Measurements from ENCODE around the gene CPVL. TPM values are rescaled to one million over a fixed set of nuclear protein-coding genes. Genes with fewer than 3 reads are reported as not detected.

The CPVL gene
- total RNA-seq, 1 experiment from 2014 or later, result 1.1 TPM

DNA sequence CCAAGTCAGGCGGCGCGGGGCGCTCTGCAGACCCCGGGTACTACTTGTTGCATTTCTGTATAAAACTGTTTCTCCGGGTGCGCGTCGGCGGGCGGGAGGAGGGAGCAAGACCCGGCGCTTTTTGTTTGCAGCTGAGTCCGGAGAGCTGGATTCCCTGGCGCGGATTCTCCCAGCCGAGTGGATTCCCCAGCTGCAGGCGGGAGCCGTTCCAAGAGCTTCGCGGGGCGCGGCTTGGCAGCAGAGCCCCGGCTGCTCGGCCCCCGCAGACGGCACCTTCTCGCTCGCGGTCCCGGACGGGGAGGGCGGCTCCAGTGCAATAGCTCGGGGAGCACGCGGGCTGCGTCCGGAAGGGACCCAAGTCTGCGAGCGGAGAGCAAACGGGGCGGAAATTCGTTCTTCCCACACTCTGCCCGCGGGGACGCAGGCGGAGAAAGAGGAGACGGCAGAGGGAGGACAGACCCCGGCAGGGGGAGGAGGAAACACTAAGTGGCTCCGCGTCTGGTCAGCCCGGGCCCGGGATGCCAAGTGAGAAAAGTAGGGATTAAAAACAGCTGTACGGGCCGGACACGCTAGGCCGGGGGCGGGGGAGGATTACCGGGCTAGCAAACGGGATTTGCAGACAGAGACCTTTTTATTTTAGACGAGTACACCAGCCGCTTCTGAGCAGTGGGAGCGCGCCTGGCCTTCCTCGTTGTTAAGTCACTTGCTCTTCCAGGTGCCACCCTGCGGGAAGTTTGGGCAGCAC, 187.9 kb downstream of the CPVL start, which contains the start of gene TRIL:
Gene TRIL, minus strand, starts transcription at position 96 of the 745 bp plus-strand sequence. CDS start 284 bp downstream, outside the sequence.
- no TSS peak for BruUV-seq (replicated peaks)
- no peak within 1 kb of the TSS for H3K27ac ChIP-seq (ENCODE audit: low read length)
- intact Hi-C loops (cut with micrococcal nuclease; ENCODE audit: unreplicated experiment) (no loop called here), in situ Hi-C loops (cut with HindIII; ENCODE audit: low pct_unique_long_range_greater_than_20kb, low sequenced_read_pairs) (no loop called here)
- CTCF ChIA-PET, result interaction anchor here (0.6 to 1.5 kb wide), 2 partner anchors 24 to 32 kb away, joined by 4 read pairs; no protein-coding TSS in a partner anchor
- H3K27me3 ChIP-seq (ENCODE audit: control insufficient read depth, insufficient read depth, low read length), result peaks cover 23% of the 10 kb centered on the region
- peak within 1 kb of the TSS in 1 of 2 experiments; percentile 14; a peak in 1 of 4 replicates for H3K4me3 ChIP-seq (ENCODE audit: low read depth in 2 of 2, low read length in 2 of 2)
- H3K9me3 ChIP-seq (ENCODE audit: control insufficient read depth, insufficient read depth, low read depth, low read length), result no peaks in the 10 kb centered on the region
- no peak for TF ChIP-seq SIN3A (IDR thresholded peaks at IDR 0.05; ENCODE audit: borderline replicate concordance, insufficient read depth, low read depth, low read length)
- TF ChIP-seq TCF7L2 (IDR thresholded peaks at IDR 0.05; ENCODE audit: low read depth, low read length), result no peak
- TF ChIP-seq, protein P1, sequence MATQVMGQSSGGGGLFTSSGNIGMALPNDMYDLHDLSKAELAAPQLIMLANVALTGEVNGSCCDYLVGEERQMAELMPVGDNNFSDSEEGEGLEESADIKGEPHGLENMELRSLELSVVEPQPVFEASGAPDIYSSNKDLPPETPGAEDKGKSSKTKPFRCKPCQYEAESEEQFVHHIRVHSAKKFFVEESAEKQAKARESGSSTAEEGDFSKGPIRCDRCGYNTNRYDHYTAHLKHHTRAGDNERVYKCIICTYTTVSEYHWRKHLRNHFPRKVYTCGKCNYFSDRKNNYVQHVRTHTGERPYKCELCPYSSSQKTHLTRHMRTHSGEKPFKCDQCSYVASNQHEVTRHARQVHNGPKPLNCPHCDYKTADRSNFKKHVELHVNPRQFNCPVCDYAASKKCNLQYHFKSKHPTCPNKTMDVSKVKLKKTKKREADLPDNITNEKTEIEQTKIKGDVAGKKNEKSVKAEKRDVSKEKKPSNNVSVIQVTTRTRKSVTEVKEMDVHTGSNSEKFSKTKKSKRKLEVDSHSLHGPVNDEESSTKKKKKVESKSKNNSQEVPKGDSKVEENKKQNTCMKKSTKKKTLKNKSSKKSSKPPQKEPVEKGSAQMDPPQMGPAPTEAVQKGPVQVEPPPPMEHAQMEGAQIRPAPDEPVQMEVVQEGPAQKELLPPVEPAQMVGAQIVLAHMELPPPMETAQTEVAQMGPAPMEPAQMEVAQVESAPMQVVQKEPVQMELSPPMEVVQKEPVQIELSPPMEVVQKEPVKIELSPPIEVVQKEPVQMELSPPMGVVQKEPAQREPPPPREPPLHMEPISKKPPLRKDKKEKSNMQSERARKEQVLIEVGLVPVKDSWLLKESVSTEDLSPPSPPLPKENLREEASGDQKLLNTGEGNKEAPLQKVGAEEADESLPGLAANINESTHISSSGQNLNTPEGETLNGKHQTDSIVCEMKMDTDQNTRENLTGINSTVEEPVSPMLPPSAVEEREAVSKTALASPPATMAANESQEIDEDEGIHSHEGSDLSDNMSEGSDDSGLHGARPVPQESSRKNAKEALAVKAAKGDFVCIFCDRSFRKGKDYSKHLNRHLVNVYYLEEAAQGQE (IDR thresholded peaks at IDR 0.05; ENCODE audit: insufficient read depth in 1 of 2, low read depth in 2 of 2, low read length in 1 of 2), result no peak
- TF ChIP-seq, protein P2, sequence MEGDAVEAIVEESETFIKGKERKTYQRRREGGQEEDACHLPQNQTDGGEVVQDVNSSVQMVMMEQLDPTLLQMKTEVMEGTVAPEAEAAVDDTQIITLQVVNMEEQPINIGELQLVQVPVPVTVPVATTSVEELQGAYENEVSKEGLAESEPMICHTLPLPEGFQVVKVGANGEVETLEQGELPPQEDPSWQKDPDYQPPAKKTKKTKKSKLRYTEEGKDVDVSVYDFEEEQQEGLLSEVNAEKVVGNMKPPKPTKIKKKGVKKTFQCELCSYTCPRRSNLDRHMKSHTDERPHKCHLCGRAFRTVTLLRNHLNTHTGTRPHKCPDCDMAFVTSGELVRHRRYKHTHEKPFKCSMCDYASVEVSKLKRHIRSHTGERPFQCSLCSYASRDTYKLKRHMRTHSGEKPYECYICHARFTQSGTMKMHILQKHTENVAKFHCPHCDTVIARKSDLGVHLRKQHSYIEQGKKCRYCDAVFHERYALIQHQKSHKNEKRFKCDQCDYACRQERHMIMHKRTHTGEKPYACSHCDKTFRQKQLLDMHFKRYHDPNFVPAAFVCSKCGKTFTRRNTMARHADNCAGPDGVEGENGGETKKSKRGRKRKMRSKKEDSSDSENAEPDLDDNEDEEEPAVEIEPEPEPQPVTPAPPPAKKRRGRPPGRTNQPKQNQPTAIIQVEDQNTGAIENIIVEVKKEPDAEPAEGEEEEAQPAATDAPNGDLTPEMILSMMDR (IDR thresholded peaks at IDR 0.05), result no peak
- TF ChIP-seq POLR2AphosphoS5 (IDR thresholded peaks at IDR 0.05; ENCODE audit: low read depth, low read length), result no peak
- H3K4me1 ChIP-seq (ENCODE audit: control insufficient read depth, insufficient read depth, low read length), result no peaks in the 10 kb centered on the region; the same call in 1 of the 2 replicates
- POLR2A ChIA-PET, result no interaction called here
- DNase-seq (ENCODE audit: low read depth, low spot score) (no peak), ATAC-seq (no peak)
- no peaks in the 10 kb centered on the region; the same call in 1 of the 2 replicates for H3K36me3 ChIP-seq (ENCODE audit: control insufficient read depth, insufficient read depth, low read length)

DNA sequence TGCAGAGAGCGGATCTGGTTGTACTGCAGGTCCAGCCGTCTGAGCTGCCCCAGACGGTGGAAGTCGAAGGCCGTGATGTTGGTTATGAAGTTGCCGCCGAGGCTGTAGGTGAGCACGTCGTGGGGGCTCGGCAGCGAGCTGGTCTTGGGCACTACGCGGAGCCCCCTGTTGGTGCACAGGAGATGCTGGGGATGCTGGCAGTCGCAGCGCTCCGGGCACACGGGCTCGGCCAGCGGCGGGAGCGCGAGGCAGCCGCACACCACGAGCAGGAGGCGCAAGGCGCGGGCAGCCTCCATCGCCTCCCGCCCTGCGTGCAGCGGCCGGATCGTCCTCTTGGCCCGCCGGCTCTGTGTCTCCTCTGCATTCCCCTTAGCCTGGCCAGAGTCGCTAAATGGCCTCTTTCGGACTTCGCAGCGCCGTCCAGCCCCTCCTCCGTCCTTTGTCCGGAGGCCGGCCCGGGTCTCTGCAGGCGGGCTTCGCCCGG, 188.5 kb downstream of the CPVL start:
- in situ Hi-C loops (cut with HindIII; ENCODE audit: low pct_unique_long_range_greater_than_20kb, low sequenced_read_pairs) (no loop called here), intact Hi-C loops (cut with micrococcal nuclease; ENCODE audit: unreplicated experiment) (no loop called here)
- H3K9me3 ChIP-seq (ENCODE audit: control insufficient read depth, insufficient read depth, low read depth, low read length), result no peaks in the 10 kb centered on the region
- BruUV-seq (replicated peaks), result no TSS peak
- POLR2A ChIA-PET, result no interaction called here
- CTCF ChIA-PET, result no interaction called here
- DNase-seq (ENCODE audit: low read depth, low spot score) (no peak), ATAC-seq (no peak)
- H3K4me3 ChIP-seq (ENCODE audit: low read depth in 2 of 2, low read length in 2 of 2), result peak overlapping the region in 1 of 2 experiments; percentile 14; a peak in 1 of 4 replicates
- H3K36me3 ChIP-seq (ENCODE audit: control insufficient read depth, insufficient read depth, low read length), result no peaks in the 10 kb centered on the region; the same call in 1 of the 2 replicates
- no peaks in the 10 kb centered on the region; the same call in 1 of the 2 replicates for H3K4me1 ChIP-seq (ENCODE audit: control insufficient read depth, insufficient read depth, low read length)
- TF ChIP-seq, protein P2 (IDR thresholded peaks at IDR 0.05), result no peak
- no peak for TF ChIP-seq POLR2AphosphoS5 (IDR thresholded peaks at IDR 0.05; ENCODE audit: low read depth, low read length)
- no peak for TF ChIP-seq TCF7L2 (IDR thresholded peaks at IDR 0.05; ENCODE audit: low read depth, low read length)
- TF ChIP-seq, protein P1 (IDR thresholded peaks at IDR 0.05; ENCODE audit: insufficient read depth in 1 of 2, low read depth in 2 of 2, low read length in 1 of 2), result no peak
- no peak for TF ChIP-seq SIN3A (IDR thresholded peaks at IDR 0.05; ENCODE audit: borderline replicate concordance, insufficient read depth, low read depth, low read length)
- H3K27ac ChIP-seq (ENCODE audit: low read length), result no peak overlapping the region
- peaks cover 20% of the 10 kb centered on the region for H3K27me3 ChIP-seq (ENCODE audit: control insufficient read depth, insufficient read depth, low read length)

Data from Panc1 (cell line).